Natural killer cell (primary cell): ENCODE measurements around the gene TENM3. TPM values are rescaled to one million over a fixed set of nuclear protein-coding genes. Genes with fewer than 3 reads are reported as not detected.
"Not testable (repeated sequence)": the region's sequence is repeated elsewhere in the genome, so short reads cannot be mapped to it uniquely, and the experiment has no call there.

Experiments
- ATAC-seq, 3 donors: fragments of 150-1000 bp in 2 of 3; fragments of 200-7000 bp in 1 of 3; cut with Tn5 transposase; 1 replicate in 1 of 3; 2 replicates in 2 of 3; pipeline ENCODE4 v1.10.0; 2021; ENCODE audit warnings: mild to moderate bottlenecking in 2 of 3, moderate library complexity in 2 of 3
- DNase-seq, 2 donors: peaks; one replicate each; pipeline versions ENCODE4 v3.0.0 to v3.0.0-alpha.2; 2013 to 2021; ENCODE audit warnings: mixed read lengths in 1 of 2
- H3K27ac ChIP-seq: one replicate; pipeline ENCODE4 v1.5.1; 2013; ENCODE audit warnings: mild to moderate bottlenecking, low read length
- H3K27me3 ChIP-seq: one replicate; pipeline ENCODE4 v1.6.1; 2013; ENCODE audit warnings: low read length; ENCODE audit not compliant: control insufficient read depth, insufficient read depth
- H3K36me3 ChIP-seq: one replicate; pipeline ENCODE4 v1.6.1; 2013; ENCODE audit warnings: low read length; ENCODE audit not compliant: control insufficient read depth, insufficient read depth
- H3K4me1 ChIP-seq: one replicate; pipeline ENCODE4 v1.6.1; 2013; ENCODE audit warnings: low read length; ENCODE audit not compliant: control insufficient read depth, insufficient read depth
- H3K4me3 ChIP-seq: one replicate; pipeline ENCODE4 v1.5.1; 2013; ENCODE audit warnings: low read length
- H3K9me3 ChIP-seq: one replicate; pipeline ENCODE4 v1.6.1; 2013; ENCODE audit warnings: low read length; ENCODE audit not compliant: control insufficient read depth, insufficient read depth
- H3K27ac Mint-ChIP-seq, 2 donors: one replicate each; pipeline ENCODE4 v1.8.0; 2022; ENCODE audit warnings: mild to moderate bottlenecking in 2 of 2, mixed read lengths in 2 of 2, moderate library complexity in 1 of 2
- H3K27me3 Mint-ChIP-seq, 2 donors: one replicate each; pipeline ENCODE4 v1.8.0; 2022; ENCODE audit warnings: low read depth in 2 of 2, mixed read lengths in 2 of 2
- H3K36me3 Mint-ChIP-seq: one replicate; pipeline ENCODE4 v1.8.0; 2022; ENCODE audit warnings: mixed read lengths
- H3K4me1 Mint-ChIP-seq, 2 donors: one replicate each; pipeline ENCODE4 v1.8.0; 2022; ENCODE audit warnings: mixed read lengths in 2 of 2
- H3K4me3 Mint-ChIP-seq: one replicate; pipeline ENCODE4 v1.8.0; 2022; ENCODE audit warnings: mild to moderate bottlenecking, moderate library complexity, mixed read lengths
- H3K9me3 Mint-ChIP-seq, 2 donors: one replicate each; pipeline ENCODE4 v1.8.0; 2022; ENCODE audit warnings: mixed read lengths in 2 of 2
- WGBS: methylation state at CpG from one replicate; pipeline ENCODE4 v1.1.7; 2013; ENCODE audit warnings: missing lambda C conversion rate; ENCODE audit not compliant: insufficient coverage; 5-methylcytosine and 5-hydroxymethylcytosine counted together
- intact Hi-C: fragments of 100-400 bp; cut with micrococcal nuclease; formaldehyde crosslinking; loops from one replicate; pipeline ENCODE4 v1.14.2; 2022
- total RNA-seq, 4 donors: library from RNA; stranded (reverse); fragments of 120-200 nt in 1 of 4; gene quantifications; one replicate each; pipeline versions ENCODE4 v1.2.3 to v1.2.4, GENCODE V29; 2013 to 2022
- TF ChIP-seq, protein P1 (sequence below): fragments of 200-600 bp; IDR thresholded peaks from one replicate; pipeline ENCODE4 v1.8.0; 2022; ENCODE audit warnings: antibody characterized with exemption

TENM3 gene
- total RNA-seq, 3 donors from 2014 or later (not counting 1 experiment from before 2014, with no cell fraction given), result not detected

DNA sequence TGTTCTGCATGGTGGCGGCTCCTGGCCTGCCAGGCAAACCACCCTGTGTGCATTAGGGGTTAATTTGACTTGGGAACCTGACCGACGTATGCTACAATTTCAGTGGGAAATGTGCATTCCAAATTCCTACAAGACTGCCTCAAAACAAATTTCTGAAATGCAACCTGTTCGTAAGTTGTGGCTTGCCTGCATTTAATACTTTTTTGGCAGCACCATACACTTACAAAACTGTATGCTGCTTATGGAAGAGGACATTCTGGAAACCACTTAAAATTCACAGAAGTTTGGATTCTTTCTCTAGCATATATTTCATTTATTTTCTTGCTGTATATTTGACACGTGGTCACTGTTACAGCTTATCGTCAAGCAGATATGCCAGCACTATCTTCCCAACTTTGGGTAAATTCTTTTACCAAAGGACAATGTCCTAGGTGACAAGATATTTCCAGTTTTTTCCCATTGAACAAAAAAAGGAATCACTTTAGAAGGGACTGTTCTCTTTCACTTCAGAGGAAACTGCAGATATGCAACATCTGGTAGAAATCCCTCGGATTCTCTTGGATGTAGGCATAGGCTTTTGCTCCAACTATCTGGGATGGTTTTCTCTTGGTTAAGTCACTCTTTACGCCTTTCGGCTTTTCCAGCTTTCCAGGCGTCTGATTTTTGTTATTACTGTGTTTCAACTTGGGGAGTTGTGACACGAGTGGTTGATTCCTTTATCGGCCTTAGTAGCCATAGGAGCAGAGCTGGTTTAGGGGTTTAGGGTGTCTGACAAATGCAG, 9.7 kb upstream of the TENM3 start:
- Mint-ChIP-seq H3K27me3 (no peaks in the 10 kb centered on the region), H3K27ac (no peak overlapping the region), H3K9me3 (peaks cover 3% of the 10 kb centered on the region in 2 donors), H3K4me1 (no peaks in the 10 kb centered on the region), H3K36me3 (no peaks in the 10 kb centered on the region), H3K4me3 (no peak overlapping the region)
- H3K27me3 ChIP-seq, result no peaks in the 10 kb centered on the region
- intact Hi-C loops, result no loop called here
- H3K27ac ChIP-seq, result no peak overlapping the region
- H3K4me1 ChIP-seq, result no peaks in the 10 kb centered on the region
- no peaks in the 10 kb centered on the region for H3K9me3 ChIP-seq
- no peaks in the 10 kb centered on the region for H3K36me3 ChIP-seq
- no peak for DNase-seq
- TF ChIP-seq, protein P1, sequence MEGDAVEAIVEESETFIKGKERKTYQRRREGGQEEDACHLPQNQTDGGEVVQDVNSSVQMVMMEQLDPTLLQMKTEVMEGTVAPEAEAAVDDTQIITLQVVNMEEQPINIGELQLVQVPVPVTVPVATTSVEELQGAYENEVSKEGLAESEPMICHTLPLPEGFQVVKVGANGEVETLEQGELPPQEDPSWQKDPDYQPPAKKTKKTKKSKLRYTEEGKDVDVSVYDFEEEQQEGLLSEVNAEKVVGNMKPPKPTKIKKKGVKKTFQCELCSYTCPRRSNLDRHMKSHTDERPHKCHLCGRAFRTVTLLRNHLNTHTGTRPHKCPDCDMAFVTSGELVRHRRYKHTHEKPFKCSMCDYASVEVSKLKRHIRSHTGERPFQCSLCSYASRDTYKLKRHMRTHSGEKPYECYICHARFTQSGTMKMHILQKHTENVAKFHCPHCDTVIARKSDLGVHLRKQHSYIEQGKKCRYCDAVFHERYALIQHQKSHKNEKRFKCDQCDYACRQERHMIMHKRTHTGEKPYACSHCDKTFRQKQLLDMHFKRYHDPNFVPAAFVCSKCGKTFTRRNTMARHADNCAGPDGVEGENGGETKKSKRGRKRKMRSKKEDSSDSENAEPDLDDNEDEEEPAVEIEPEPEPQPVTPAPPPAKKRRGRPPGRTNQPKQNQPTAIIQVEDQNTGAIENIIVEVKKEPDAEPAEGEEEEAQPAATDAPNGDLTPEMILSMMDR, result no peak
- H3K4me3 ChIP-seq, result no peak overlapping the region
- no peak for ATAC-seq
- WGBS, result 85% methylated on average over 12 of the region's 12 CpGs

DNA sequence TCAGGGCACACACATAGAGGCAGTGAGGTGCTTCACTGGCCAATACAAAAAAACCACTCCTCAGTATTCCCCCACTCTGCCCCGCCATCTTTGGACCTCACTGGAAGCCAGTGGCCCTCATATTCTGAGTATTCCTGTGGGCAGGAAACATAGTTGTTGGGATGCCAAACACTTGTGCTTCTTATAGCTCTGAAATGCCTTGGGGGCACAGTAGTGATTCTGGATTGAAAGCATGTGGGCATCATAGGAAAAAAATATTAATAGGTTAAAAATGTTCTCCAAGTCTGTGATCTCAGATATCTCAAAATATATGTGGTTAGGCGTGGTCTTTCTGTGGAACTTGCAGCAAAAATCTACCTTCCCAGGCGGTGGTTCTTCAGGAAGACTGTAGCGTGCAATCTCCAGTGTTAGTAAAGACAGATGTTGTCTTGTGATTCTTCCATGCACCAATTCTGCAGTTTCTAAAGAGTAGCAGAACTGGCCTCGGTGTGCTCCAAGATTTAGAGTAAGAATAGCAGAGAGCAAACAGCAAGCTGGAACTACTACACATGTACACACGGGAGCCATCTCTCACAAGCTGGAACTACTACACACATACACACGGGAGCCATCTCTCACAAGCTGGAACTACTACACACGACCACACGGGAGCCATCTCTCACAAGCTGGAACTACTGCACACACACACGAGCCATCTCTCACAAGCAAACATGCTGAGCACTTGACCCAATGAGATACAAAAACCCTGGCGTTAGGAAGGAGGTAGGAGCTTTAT, 8.0 kb upstream of the TENM3 start:
- Mint-ChIP-seq H3K4me1 (no peaks in the 10 kb centered on the region), H3K27me3 (no peaks in the 10 kb centered on the region), H3K9me3 (peaks cover 3% of the 10 kb centered on the region in 2 donors), H3K4me3 (no peak overlapping the region), H3K36me3 (no peaks in the 10 kb centered on the region), H3K27ac (no peak overlapping the region)
- no peak for ATAC-seq
- H3K9me3 ChIP-seq, result no peaks in the 10 kb centered on the region
- 78% methylated on average over 11 of the region's 11 CpGs for WGBS
- DNase-seq, result no peak
- H3K4me3 ChIP-seq, result no peak overlapping the region
- TF ChIP-seq, protein P1, result no peak
- H3K27me3 ChIP-seq, result no peaks in the 10 kb centered on the region
- no peaks in the 10 kb centered on the region for H3K4me1 ChIP-seq
- intact Hi-C loops, result no loop called here
- no peak overlapping the region for H3K27ac ChIP-seq
- no peaks in the 10 kb centered on the region for H3K36me3 ChIP-seq

DNA sequence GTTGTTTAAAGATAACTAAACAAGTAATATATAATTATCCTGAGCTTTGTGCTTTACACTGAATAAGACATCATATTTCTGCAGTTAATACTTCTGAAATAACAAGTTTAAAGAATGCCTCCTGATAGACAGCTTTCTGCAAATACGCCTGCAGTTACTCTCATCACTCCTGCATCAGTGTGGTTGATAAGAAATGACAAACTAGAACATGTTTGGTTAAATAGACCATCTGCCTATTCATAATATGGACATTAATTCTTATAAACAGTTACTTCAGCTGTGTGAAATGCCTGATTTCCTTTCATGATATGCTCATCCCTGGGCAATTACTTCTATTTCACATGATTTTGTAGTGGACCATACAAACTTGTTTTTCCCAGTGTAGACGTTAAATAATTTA, 7.0 kb upstream of the TENM3 start:
- no peaks in the 10 kb centered on the region for H3K9me3 ChIP-seq
- intact Hi-C loops, result no loop called here
- Mint-ChIP-seq H3K36me3 (no peaks in the 10 kb centered on the region), H3K4me3 (no peak overlapping the region), H3K9me3 (peaks cover 3% of the 10 kb centered on the region in 2 donors), H3K4me1 (no peaks in the 10 kb centered on the region), H3K27ac (no peak overlapping the region), H3K27me3 (no peaks in the 10 kb centered on the region)
- 80% methylated on average over 1 of the region's 2 CpGs for WGBS
- DNase-seq (no peak), ATAC-seq (no peak)
- no peaks in the 10 kb centered on the region for H3K27me3 ChIP-seq
- no peaks in the 10 kb centered on the region for H3K36me3 ChIP-seq
- H3K4me1 ChIP-seq, result no peaks in the 10 kb centered on the region
- no peak overlapping the region for H3K4me3 ChIP-seq
- TF ChIP-seq, protein P1, result no peak
- H3K27ac ChIP-seq, result no peak overlapping the region

DNA sequence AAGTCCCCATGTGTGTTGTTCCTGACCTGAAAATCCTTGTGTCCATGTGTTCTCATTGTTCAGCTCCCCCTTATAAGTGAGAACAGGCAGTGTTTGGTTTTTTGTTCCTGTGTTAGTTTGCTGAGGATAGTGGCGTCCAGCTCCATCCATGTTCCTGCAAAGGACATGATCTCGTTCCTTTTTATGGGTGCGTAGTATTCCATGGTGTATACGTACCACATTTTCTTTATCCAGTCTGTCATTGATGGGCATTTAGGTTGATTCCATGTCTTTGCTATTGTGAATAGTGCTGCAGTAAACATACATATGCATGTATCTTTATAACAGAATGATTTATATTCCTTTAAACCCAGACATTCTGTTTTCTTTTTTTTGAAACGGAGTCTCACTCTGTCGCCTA, 6.2 kb upstream of the TENM3 start:
- intact Hi-C loops, H3K4me3 ChIP-seq, H3K27ac ChIP-seq, H3K9me3 ChIP-seq, H3K9me3 Mint-ChIP-seq, H3K4me3 Mint-ChIP-seq, H3K27ac Mint-ChIP-seq, H3K27me3 ChIP-seq, H3K27me3 Mint-ChIP-seq, H3K36me3 Mint-ChIP-seq, H3K36me3 ChIP-seq, H3K4me1 ChIP-seq, DNase-seq, H3K4me1 Mint-ChIP-seq, ATAC-seq: not testable (repeated sequence)
- WGBS, result 91% methylated on average over 6 of the region's 6 CpGs
